ENCODE results near the gene PRR16. TPM values are rescaled to one million over a fixed set of nuclear protein-coding genes. Genes with fewer than 3 reads are reported as not detected.

PRR16 gene
- total and polyA plus RNA-seq, 2 experiments from 2014 or later = 1.0 to 1.7 TPM

- H3K27me3 Mint-ChIP-seq (ENCODE audit: insufficient read depth, low read depth, poor library complexity) = no peaks in the 10 kb centered on the region
These were observed 35.9 kb downstream of the PRR16 start for GRCh38 chr5:120499876-120500563.

More at GRCh38 chr5:120499876-120500563, 35.9 kb downstream of the PRR16 start:
- H3K4me1 ChIP-seq (ENCODE audit: insufficient read depth) = no peaks in the 10 kb centered on the region
- Mint-ChIP-seq H3K4me3 (no peak overlapping the region), H3K27ac (no peak overlapping the region), H3K4me1 (peaks cover 2% of the 10 kb centered on the region; the same call in 1 of the 3 replicates), H3K9me3 (0 out of 3 replicates have a peak, but pooled peaks cover 2% of the 10 kb centered on the region), H3K36me3 (ENCODE audit: low read depth) (peaks cover 5% of the 10 kb centered on the region; the same call in 2 of the 3 replicates)
- no peak for DNase-seq (ENCODE audit: low spot score)
- TF ChIP-seq POLR2AphosphoS5 (IDR thresholded peaks at IDR 0.05; ENCODE audit: low read depth) = no peak
- no peak for TF ChIP-seq ZNF462 (CRISPR knock-in tag; IDR thresholded peaks at IDR 0.05)
- no peak for TF ChIP-seq CTCF (conservative IDR thresholded peaks at IDR 0.05; ENCODE audit: low read depth in 2 of 2)
- TF ChIP-seq ZNF114 (CRISPR knock-in tag; IDR thresholded peaks at IDR 0.05) = no peak
- TF ChIP-seq ZNF331 (CRISPR knock-in tag; IDR thresholded peaks at IDR 0.05; ENCODE audit: low read depth) = no peak
- TF ChIP-seq CREB1 (CRISPR knock-in tag; IDR thresholded peaks at IDR 0.05; ENCODE audit: low read depth) = no peak
- TF ChIP-seq STAT1 (IDR thresholded peaks at IDR 0.05; ENCODE audit: unreplicated experiment) = no peak
- no peak for TF ChIP-seq NANOG (IDR thresholded peaks at IDR 0.05; ENCODE audit: borderline replicate concordance)
- TF ChIP-seq ETS1 (IDR thresholded peaks at IDR 0.05) = no peak
- TF ChIP-seq REST (IDR thresholded peaks at IDR 0.05; ENCODE audit: unreplicated experiment) = no peak
- no peak for TF ChIP-seq JUNB (IDR thresholded peaks at IDR 0.05; ENCODE audit: unreplicated experiment)
- no peak for TF ChIP-seq EZH2 (IDR thresholded peaks at IDR 0.05; ENCODE audit: low read depth, unreplicated experiment)
- TF ChIP-seq EZH2phosphoT487 (IDR thresholded peaks at IDR 0.05; ENCODE audit: unreplicated experiment) = no peak
- H3K27me3 ChIP-seq (ENCODE audit: insufficient read depth) = no peaks in the 10 kb centered on the region
- no peaks in the 10 kb centered on the region for H4K20me1 ChIP-seq (replicated peaks; ENCODE audit: insufficient read depth)
- no peak overlapping the region for H3K27ac ChIP-seq (ENCODE audit: low read depth)
- H3F3A ChIP-seq (replicated peaks; ENCODE audit: low read depth) = no peaks in the 10 kb centered on the region
- ATAC-seq = no peak
- no peaks in the 10 kb centered on the region for H3K79me2 ChIP-seq (replicated peaks; ENCODE audit: insufficient read depth)
- no peaks in the 10 kb centered on the region for H3K36me3 ChIP-seq (ENCODE audit: insufficient read depth)
- no peak overlapping the region for H2AFZ ChIP-seq
- H3K4me2 ChIP-seq = no peak overlapping the region
- no peak overlapping the region for H3K4me3 ChIP-seq
- no peaks in the 10 kb centered on the region for H3K9me2 ChIP-seq (ENCODE audit: insufficient read depth)

Measured in GM23338 (cell line).